ENCODE measurements around the gene RPH3AL.
"Not testable (repeated sequence)": the region's sequence is repeated elsewhere in the genome, so short reads cannot be mapped to it uniquely, and the experiment has no call there.

Gene RPH3AL

DNA sequence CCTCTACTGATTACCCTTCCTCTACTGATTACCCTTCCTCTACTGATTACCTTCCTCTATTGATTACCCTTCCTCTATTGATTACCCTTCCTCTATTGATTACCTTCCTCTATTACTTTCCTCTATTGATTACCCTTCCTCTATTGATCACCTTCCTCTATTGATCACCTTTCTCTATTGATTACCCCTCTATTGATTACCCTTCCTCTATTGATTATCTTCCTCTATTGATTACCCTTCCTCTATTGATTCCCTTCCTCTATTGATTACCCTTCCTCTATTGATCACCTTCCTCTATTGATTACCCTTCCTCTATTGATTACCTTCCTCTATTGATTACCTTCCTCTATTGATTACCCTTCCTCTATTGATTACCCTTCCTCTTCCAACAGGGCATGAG, 108.7 kb downstream of the RPH3AL start:
- not testable (repeated sequence) for H3K27me3 ChIP-seq (ENCODE audit: control insufficient read depth in 1 of 2, insufficient read depth in 2 of 2, low read length in 2 of 2); H3K9ac ChIP-seq (ENCODE audit: low read depth in 1 of 2, low read length in 2 of 2); H3K27ac ChIP-seq (ENCODE audit: low read depth, low read length); H3K9me3 ChIP-seq (ENCODE audit: control insufficient read depth in 1 of 2, low read length in 2 of 2); H3K4me3 ChIP-seq (ENCODE audit: low read depth in 1 of 2, low read length in 2 of 2); H3K4me1 ChIP-seq (ENCODE audit: control insufficient read depth in 1 of 2, insufficient read depth in 2 of 2, low read length in 2 of 2)
- H3K36me3 ChIP-seq (ENCODE audit: control insufficient read depth in 1 of 2, insufficient read depth in 2 of 2, low read length in 2 of 2): peaks cover 4 to 13% of the 10 kb centered on the region in 2 donors

- Histone ChIP-seq H3K4me3 (ENCODE audit: low read depth in 1 of 2, low read length in 2 of 2) (no peak overlapping the region), H3K9ac (ENCODE audit: low read depth in 1 of 2, low read length in 2 of 2) (no peak overlapping the region), H3K36me3 (ENCODE audit: control insufficient read depth in 1 of 2, insufficient read depth in 2 of 2, low read length in 2 of 2) (no peaks in the 10 kb centered on the region), H3K9me3 (ENCODE audit: control insufficient read depth in 1 of 2, low read length in 2 of 2) (no peaks in the 10 kb centered on the region), H3K4me1 (ENCODE audit: control insufficient read depth in 1 of 2, insufficient read depth in 2 of 2, low read length in 2 of 2) (no peaks in the 10 kb centered on the region), H3K27me3 (ENCODE audit: control insufficient read depth in 1 of 2, insufficient read depth in 2 of 2, low read length in 2 of 2) (no peaks in the 10 kb centered on the region), H3K27ac (ENCODE audit: low read depth, low read length) (no peak overlapping the region)
These were observed 113.7 kb downstream of the RPH3AL start for GRCh38 chr17:238964-239259.

DNA sequence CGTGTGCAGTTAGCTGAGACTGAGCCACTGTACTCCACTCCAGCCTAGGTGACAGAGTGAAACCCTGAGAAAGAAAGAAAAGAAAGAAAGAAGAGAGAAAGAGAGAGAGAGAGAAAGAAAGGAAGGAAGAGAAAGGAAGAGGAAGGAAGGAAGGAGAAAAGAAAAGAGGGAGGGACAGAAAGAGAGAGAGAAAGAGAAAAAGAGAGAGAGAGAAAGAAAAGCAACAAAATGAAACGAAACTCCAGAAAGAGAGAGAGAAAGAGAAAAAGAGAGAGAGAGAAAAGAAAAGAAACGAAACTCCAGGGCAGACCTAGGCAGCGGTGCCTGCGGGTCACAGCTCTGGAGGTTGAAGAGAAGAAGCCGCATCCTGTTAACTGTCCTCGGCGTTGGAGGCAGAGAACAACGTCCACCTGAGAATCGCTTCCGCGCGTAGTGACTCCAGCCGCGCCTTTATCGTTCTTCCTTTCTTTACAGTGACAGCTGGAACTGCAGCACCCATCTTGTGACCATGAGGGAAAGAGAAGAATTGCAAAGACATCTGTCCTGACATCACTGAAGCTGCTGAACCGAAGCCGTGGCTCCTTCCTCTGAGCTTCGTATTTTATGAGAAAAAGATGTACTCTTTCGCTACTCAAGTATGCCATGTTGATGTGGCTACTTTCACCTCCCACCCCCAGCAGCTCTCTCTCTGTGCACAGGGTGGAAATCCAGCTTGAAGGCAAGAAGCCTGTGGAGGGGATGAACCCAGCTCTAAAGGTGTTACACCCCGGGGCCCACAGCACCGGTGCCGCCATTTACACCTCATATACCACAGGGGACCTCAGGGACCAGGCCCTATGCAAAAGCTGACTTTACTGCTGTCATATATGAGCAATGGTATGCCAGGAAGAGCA, 114.3 kb downstream of the RPH3AL start:
- Histone ChIP-seq H3K9ac (ENCODE audit: low read depth in 1 of 2, low read length in 2 of 2) (no peak overlapping the region), H3K27ac (ENCODE audit: low read depth, low read length) (no peak overlapping the region), H3K36me3 (ENCODE audit: control insufficient read depth in 1 of 2, insufficient read depth in 2 of 2, low read length in 2 of 2) (no peaks in the 10 kb centered on the region), H3K4me3 (ENCODE audit: low read depth in 1 of 2, low read length in 2 of 2) (no peak overlapping the region), H3K27me3 (ENCODE audit: control insufficient read depth in 1 of 2, insufficient read depth in 2 of 2, low read length in 2 of 2) (no peaks in the 10 kb centered on the region), H3K4me1 (ENCODE audit: control insufficient read depth in 1 of 2, insufficient read depth in 2 of 2, low read length in 2 of 2) (no peaks in the 10 kb centered on the region), H3K9me3 (ENCODE audit: control insufficient read depth in 1 of 2, low read length in 2 of 2) (no peaks in the 10 kb centered on the region)

DNA sequence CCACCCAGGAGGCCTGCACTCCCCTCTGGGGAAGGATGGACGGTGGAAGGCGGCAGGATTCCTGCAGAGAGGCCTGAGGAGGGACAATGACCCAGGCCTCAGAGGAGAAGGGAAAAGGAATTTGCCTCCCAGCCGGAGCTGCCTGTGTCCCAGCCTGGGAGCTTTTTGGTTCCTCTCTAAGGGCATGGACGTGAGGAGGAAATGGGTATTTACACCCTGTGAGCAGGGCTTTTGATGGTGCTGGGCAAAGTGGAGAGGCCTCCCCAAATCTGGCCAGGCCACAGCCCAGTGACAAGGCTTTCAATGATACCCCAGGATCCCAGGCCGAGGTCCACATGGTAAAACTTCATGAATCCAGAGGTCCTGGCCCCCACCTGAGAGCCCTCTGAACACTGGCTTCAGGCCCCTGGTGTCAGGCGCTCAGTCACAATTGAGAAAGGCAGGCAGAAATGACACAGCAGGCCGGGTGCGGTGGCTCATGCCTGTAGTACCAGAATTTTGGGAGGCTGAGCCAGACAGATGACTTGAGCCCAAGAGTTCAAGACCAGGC, 115.1 kb downstream of the RPH3AL start:
- no peak overlapping the region for H3K4me3 ChIP-seq (ENCODE audit: low read depth in 1 of 2, low read length in 2 of 2)
- H3K9ac ChIP-seq (ENCODE audit: low read depth in 1 of 2, low read length in 2 of 2): no peak overlapping the region
- no peak overlapping the region for H3K27ac ChIP-seq (ENCODE audit: low read depth, low read length)
- no peaks in the 10 kb centered on the region for H3K27me3 ChIP-seq (ENCODE audit: control insufficient read depth in 1 of 2, insufficient read depth in 2 of 2, low read length in 2 of 2)
- no peaks in the 10 kb centered on the region for H3K4me1 ChIP-seq (ENCODE audit: control insufficient read depth in 1 of 2, insufficient read depth in 2 of 2, low read length in 2 of 2)
- H3K9me3 ChIP-seq (ENCODE audit: control insufficient read depth in 1 of 2, low read length in 2 of 2): no peaks in the 10 kb centered on the region
- H3K36me3 ChIP-seq (ENCODE audit: control insufficient read depth in 1 of 2, insufficient read depth in 2 of 2, low read length in 2 of 2): no peaks in the 10 kb centered on the region

DNA sequence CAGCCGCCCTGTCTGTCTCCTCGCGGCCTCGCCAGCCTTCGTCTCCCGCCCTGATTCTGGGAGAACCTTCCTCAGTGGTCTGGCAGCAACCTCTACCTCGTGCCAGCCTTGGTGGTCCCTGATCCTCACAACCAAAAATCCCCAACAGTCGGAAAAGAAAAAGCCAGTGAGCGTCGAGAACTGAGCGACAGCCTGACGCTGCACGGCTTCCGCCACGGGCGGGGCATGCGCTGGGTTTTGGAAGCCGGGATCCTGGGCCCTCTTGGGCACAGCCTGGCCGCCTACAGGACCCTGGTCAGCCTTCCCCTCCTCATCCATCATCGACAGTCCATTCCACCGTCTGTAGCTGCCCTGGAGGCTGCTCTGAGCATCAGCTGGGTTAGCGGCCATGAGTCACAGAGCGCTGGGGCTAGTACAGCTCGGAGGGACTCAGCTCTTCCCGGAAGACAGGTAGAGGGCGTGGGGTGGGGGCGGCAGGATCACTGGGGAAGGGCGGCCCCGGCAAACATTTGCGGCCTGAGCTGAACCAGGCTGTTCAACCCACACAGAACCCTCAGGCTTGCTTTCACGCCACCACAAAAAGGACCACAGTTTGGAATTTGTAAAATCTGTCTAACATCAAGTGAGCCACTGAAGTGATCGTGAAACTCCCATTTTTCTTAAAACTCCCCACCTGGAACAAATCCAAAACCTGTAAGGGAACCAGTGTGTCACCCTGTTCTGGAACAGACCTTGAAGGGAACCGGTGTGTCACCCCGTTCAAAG, 115.8 kb downstream of the RPH3AL start:
- Histone ChIP-seq H3K4me1 (ENCODE audit: control insufficient read depth in 1 of 2, insufficient read depth in 2 of 2, low read length in 2 of 2) (no peaks in the 10 kb centered on the region), H3K27ac (ENCODE audit: low read depth, low read length) (no peak overlapping the region), H3K36me3 (ENCODE audit: control insufficient read depth in 1 of 2, insufficient read depth in 2 of 2, low read length in 2 of 2) (no peaks in the 10 kb centered on the region), H3K9me3 (ENCODE audit: control insufficient read depth in 1 of 2, low read length in 2 of 2) (no peaks in the 10 kb centered on the region), H3K4me3 (ENCODE audit: low read depth in 1 of 2, low read length in 2 of 2) (no peak overlapping the region), H3K27me3 (ENCODE audit: control insufficient read depth in 1 of 2, insufficient read depth in 2 of 2, low read length in 2 of 2) (no peaks in the 10 kb centered on the region), H3K9ac (ENCODE audit: low read depth in 1 of 2, low read length in 2 of 2) (no peak overlapping the region)

DNA sequence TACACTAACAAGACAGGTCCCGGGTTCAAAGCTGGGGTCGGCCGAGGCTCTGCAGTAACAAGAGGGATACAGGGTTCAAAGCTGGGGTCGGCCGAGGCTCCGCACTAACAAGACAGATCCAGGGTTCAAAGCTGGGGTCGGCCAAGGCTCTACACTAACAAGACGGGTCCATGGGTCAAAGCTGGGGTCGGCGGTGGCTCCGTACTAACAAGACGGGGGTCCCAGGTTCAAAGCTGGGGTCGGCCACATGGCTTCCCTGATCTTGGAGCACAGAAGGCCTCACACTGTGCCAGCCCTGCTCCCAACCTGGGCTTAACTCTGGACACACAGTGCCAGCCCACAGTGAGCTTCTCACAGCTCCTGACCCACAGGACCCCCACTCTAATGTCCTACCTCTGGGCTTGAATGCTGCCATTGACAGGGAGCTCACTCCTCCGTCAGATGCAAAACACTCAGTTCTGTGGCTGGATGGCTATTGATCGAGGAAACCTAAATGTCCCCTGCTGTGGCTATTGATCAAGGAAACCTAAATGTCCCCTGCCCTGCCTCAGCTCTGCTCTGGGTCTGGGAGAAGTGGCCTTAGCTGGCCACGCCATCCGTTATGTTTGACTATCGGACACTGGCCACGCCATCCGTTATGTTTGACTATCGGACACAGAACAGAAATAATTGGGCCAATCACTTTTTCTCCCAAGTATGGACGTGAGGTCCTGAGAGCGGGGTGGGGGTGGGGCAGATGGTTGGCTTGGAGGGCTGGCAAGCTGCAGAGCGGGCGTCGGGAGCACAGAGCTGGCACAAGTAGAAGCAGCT, 116.6 kb downstream of the RPH3AL start:
- Histone ChIP-seq H3K9me3 (ENCODE audit: control insufficient read depth in 1 of 2, low read length in 2 of 2) (no peaks in the 10 kb centered on the region), H3K9ac (ENCODE audit: low read depth in 1 of 2, low read length in 2 of 2) (no peak overlapping the region), H3K4me1 (ENCODE audit: control insufficient read depth in 1 of 2, insufficient read depth in 2 of 2, low read length in 2 of 2) (no peaks in the 10 kb centered on the region), H3K27me3 (ENCODE audit: control insufficient read depth in 1 of 2, insufficient read depth in 2 of 2, low read length in 2 of 2) (no peaks in the 10 kb centered on the region), H3K27ac (ENCODE audit: low read depth, low read length) (no peak overlapping the region), H3K36me3 (ENCODE audit: control insufficient read depth in 1 of 2, insufficient read depth in 2 of 2, low read length in 2 of 2) (no peaks in the 10 kb centered on the region), H3K4me3 (ENCODE audit: low read depth in 1 of 2, low read length in 2 of 2) (no peak overlapping the region)

DNA sequence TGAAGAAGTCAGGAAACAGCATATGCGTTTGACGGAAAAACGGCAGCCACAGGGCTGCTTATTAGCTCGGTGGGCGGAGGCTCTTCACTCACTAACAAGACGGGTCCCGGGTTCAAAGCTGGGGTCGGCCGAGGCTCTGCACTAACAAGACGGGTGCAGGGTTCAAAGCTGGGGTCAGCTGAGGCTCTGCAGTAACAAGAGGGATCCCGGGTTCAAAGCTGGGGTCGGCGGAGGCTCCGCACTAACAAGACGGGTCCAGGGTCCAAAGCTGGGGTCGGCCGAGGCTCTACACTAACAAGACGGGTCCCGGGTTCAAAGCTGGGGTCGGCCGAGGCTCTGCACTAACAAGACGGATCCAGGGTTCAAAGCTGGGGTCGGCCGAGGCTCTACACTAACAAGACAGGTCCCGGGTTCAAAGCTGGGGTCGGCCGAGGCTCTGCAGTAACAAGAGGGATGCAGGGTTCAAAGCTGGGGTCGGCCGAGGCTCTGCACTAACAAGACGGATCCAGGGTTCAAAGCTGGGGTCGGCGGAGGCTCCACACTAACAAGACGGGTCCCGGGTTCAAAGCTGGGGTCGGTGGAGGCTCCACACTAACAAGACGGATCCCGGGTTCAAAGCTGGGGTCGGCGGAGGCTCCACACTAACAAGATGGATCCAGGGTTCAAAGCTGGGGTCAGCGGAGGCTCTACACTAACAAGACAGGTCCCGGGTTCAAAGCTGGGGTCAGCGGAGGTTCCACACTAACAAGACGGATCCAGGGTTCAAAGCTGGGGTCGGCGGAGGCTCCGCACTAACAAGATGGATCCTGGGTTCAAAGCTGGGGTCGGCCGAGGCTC, 117.4 kb downstream of the RPH3AL start:
- H3K27ac ChIP-seq (ENCODE audit: low read depth, low read length); H3K9ac ChIP-seq (ENCODE audit: low read depth in 1 of 2, low read length in 2 of 2); H3K9me3 ChIP-seq (ENCODE audit: control insufficient read depth in 1 of 2, low read length in 2 of 2); H3K4me1 ChIP-seq (ENCODE audit: control insufficient read depth in 1 of 2, insufficient read depth in 2 of 2, low read length in 2 of 2); H3K36me3 ChIP-seq (ENCODE audit: control insufficient read depth in 1 of 2, insufficient read depth in 2 of 2, low read length in 2 of 2); H3K4me3 ChIP-seq (ENCODE audit: low read depth in 1 of 2, low read length in 2 of 2); H3K27me3 ChIP-seq (ENCODE audit: control insufficient read depth in 1 of 2, insufficient read depth in 2 of 2, low read length in 2 of 2): not testable (repeated sequence)

DNA sequence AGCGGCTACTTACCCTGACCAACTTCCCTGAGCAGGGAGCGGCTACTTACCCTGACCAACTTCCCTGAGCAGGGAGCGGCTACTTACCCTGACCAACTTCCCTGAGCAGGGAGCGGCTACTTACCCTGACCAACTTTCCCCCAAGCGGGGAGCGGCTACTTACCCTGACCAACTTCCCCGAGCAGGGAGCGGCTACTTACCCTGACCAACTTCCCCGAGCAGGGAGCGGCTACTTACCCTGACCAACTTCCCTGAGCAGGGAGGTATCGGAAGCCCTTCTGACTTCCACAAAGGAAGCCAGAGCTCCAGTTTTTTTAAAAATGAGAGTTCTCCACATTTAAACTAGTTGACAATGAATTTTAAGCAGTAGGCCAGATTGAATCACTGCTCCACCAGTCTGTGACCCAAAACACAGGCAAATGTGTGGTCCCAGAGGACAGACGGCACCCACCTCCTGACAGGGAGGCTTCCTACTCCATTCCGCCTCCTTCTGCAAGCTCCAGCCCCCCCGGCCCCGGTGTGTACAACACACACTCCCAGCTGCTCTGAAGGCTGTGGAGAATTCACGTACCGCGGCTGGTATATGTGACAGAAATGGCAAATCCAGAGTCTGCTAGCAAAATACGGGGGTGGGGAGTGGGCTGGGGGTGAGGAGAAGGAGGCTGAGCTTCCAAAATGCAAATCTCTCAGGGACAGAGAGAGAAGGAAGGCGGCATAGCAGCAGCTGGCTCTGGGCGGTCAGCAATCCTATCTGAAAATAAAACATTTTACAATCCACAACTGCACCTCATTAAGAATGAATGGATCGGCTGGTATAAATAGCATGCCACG, 118.2 kb downstream of the RPH3AL start:
- H3K27me3 ChIP-seq (ENCODE audit: control insufficient read depth in 1 of 2, insufficient read depth in 2 of 2, low read length in 2 of 2); H3K4me3 ChIP-seq (ENCODE audit: low read depth in 1 of 2, low read length in 2 of 2); H3K9me3 ChIP-seq (ENCODE audit: control insufficient read depth in 1 of 2, low read length in 2 of 2); H3K4me1 ChIP-seq (ENCODE audit: control insufficient read depth in 1 of 2, insufficient read depth in 2 of 2, low read length in 2 of 2); H3K9ac ChIP-seq (ENCODE audit: low read depth in 1 of 2, low read length in 2 of 2); H3K36me3 ChIP-seq (ENCODE audit: control insufficient read depth in 1 of 2, insufficient read depth in 2 of 2, low read length in 2 of 2): not testable (repeated sequence)
- H3K27ac ChIP-seq (ENCODE audit: low read depth, low read length): peak overlapping the region; percentile 32

DNA sequence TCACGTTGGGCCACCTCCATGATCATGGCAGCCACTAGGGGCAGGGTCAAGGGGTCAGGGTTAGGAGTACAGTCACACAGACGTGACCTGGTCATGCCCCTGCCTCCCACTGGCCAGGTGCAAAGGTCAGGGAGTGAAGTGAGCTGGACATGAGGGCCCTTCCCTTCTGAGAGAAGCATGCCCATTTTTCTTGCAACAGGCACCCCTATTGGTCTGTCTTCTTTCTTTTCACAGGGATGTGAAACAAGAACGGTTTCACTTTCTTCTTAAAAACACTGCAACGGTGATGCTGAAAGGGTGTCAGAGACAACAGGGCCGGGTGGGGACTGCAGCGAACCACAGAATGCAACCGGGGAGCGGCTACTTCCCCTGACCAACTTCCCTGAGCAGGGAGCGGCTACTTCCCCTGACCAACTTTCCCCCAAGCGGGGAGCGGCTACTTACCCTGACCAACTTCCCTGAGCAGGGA, 119.1 kb downstream of the RPH3AL start:
- Histone ChIP-seq H3K4me1 (ENCODE audit: control insufficient read depth in 1 of 2, insufficient read depth in 2 of 2, low read length in 2 of 2) (no peaks in the 10 kb centered on the region), H3K4me3 (ENCODE audit: low read depth in 1 of 2, low read length in 2 of 2) (no peak overlapping the region), H3K27me3 (ENCODE audit: control insufficient read depth in 1 of 2, insufficient read depth in 2 of 2, low read length in 2 of 2) (no peaks in the 10 kb centered on the region), H3K36me3 (ENCODE audit: control insufficient read depth in 1 of 2, insufficient read depth in 2 of 2, low read length in 2 of 2) (no peaks in the 10 kb centered on the region), H3K27ac (ENCODE audit: low read depth, low read length) (no peak overlapping the region), H3K9ac (ENCODE audit: low read depth in 1 of 2, low read length in 2 of 2) (no peak overlapping the region), H3K9me3 (ENCODE audit: control insufficient read depth in 1 of 2, low read length in 2 of 2) (no peaks in the 10 kb centered on the region)

All from duodenal mucosa (tissue), 2 donors.